Upper lobe of right lung (tissue), 1 donor: ENCODE data around the gene TMPRSS7. TPM values are rescaled to one million over a fixed set of nuclear protein-coding genes. Genes with fewer than 3 reads are reported as not detected.

Source experiments
- ATAC-seq: fragments of 200-7000 bp; cut with Tn5 transposase; one replicate; pipeline ENCODE4 v1.9.1; 2020; ENCODE audit warnings: mild to moderate bottlenecking, moderate library complexity
- DNase-seq: peaks from one replicate; pipeline ENCODE4 v3.0.0-alpha.2; 2020
- H3K27ac ChIP-seq: fragments of 200-600 bp; one replicate; pipeline ENCODE4 v1.8.0; 2022
- H3K27me3 ChIP-seq: fragments of 200-600 bp; one replicate; pipeline ENCODE4 v1.8.0; 2022; ENCODE audit warnings: mild to moderate bottlenecking
- H3K36me3 ChIP-seq: fragments of 200-600 bp; one replicate; pipeline ENCODE4 v1.8.0; 2022
- H3K4me1 ChIP-seq: fragments of 200-600 bp; one replicate; pipeline ENCODE4 v1.8.0; 2022
- H3K4me3 ChIP-seq: fragments of 200-600 bp; one replicate; pipeline ENCODE4 v1.8.0; 2022; ENCODE audit warnings: mild to moderate bottlenecking
- H3K9me3 ChIP-seq: fragments of 200-600 bp; one replicate; pipeline ENCODE4 v1.8.0; 2022
- intact Hi-C: fragments of 100-400 bp; cut with DNase I; formaldehyde crosslinking; loops from one replicate; pipeline ENCODE4 v1.11.0; 2022
- total RNA-seq: library from RNA; stranded (reverse); fragmentation: NEBNext Ultra II Directional; extraction: Animal tissue kit (Norgen Biotek cat#: 25700); gene quantifications from one replicate; pipeline ENCODE4 v1.2.1, GENCODE V29; 2021
- TF ChIP-seq, protein P1 (sequence below): fragments of 200-600 bp; IDR thresholded peaks from one replicate; pipeline ENCODE4 v1.8.0; 2022; ENCODE audit warnings: antibody characterized with exemption
- donor health status: DM: no; HTN: yes; CAD: no; lungs with severe emphysema.

TMPRSS7 gene
- total RNA-seq, 1 donor from 2014 or later = 0.20 TPM

DNA sequence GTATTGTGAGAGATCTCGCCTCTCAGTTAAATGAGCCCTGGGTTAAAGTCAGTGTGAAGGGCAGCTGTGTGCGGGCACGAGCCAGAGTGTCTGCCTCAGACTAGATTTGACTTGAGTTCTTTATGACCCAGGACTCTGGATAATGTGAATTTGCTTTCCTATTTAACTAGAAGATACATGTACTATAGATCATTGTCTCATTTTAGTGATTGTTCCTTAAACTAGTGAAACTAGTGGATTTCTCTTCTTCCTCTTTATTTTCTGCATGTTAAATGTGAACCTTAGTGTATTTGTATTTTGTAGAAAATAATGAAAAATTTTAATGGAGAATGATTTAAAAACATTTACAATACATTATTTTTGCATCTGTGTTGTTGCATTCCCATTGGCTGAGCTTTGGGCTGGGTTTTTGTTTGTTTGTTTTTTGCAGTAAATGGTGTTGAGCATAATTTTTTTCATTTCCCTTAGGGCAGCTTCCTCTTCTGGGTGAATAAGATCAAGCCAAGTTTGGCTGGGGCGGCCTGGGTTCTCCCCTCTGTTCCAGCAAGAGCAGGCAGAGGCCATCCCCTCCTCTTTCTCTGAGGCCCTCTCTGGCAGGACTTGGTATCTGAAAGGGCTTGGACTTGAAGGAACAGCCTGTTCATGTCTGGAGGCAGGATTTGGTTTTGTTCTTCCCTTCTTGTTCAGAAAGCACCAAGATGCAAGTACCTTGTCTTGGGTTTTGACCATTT lies 83.5 kb downstream of the TMPRSS7 start:
- no peak overlapping the region for H3K4me3 ChIP-seq
- intact Hi-C loops = no loop called here
- TF ChIP-seq, protein P1, sequence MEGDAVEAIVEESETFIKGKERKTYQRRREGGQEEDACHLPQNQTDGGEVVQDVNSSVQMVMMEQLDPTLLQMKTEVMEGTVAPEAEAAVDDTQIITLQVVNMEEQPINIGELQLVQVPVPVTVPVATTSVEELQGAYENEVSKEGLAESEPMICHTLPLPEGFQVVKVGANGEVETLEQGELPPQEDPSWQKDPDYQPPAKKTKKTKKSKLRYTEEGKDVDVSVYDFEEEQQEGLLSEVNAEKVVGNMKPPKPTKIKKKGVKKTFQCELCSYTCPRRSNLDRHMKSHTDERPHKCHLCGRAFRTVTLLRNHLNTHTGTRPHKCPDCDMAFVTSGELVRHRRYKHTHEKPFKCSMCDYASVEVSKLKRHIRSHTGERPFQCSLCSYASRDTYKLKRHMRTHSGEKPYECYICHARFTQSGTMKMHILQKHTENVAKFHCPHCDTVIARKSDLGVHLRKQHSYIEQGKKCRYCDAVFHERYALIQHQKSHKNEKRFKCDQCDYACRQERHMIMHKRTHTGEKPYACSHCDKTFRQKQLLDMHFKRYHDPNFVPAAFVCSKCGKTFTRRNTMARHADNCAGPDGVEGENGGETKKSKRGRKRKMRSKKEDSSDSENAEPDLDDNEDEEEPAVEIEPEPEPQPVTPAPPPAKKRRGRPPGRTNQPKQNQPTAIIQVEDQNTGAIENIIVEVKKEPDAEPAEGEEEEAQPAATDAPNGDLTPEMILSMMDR = no peak
- no peaks in the 10 kb centered on the region for H3K9me3 ChIP-seq
- H3K27ac ChIP-seq = no peak overlapping the region
- DNase-seq = no peak
- H3K4me1 ChIP-seq = no peaks in the 10 kb centered on the region
- H3K36me3 ChIP-seq = no peaks in the 10 kb centered on the region
- peak; percentile 45 for ATAC-seq
- no peaks in the 10 kb centered on the region for H3K27me3 ChIP-seq

DNA sequence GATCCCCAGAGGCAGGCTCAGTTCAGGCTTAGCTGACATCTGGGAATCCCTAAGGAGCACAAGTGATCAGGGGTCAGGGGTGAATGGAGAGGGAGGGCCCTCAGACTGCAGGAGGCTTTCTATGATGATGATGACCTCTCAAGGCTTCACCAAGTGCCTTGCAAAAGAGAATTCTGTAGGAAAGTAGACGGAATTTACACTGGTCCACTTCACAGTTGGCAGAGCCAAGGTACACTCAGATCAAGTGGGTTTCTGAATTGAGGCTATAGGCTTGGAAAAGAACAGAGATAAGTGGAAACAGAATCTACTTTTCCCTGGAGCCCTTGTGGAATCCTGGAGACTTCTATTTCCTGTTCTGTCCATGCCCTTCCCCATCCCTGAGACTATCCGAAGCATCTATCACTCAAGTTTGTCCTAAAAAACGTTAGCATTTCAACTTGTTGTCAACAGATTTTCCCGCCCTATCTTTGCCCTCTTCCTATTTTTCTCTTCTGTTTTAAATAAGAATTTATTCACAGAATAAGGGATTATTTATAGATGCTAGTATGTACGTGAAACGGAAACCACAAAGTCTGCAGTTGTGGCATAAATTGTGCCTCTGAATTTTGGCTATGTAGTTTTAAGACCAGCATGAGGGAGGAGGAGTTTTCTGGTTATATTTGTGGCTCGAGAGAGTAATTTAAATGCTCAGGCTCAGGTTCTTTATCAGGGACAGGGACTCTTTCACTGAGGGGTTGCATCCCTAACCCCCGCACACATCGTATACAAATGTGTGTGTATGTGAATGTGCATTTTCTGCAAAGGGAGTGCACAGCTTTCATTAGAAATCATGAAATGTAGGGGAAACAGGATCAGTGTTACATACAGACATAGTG lies 85.7 kb downstream of the TMPRSS7 start:
- DNase-seq = no peak
- no peaks in the 10 kb centered on the region for H3K4me1 ChIP-seq
- no peak overlapping the region for H3K4me3 ChIP-seq
- intact Hi-C loops = no loop called here
- no peaks in the 10 kb centered on the region for H3K36me3 ChIP-seq
- TF ChIP-seq, protein P1 = no peak
- H3K9me3 ChIP-seq = no peaks in the 10 kb centered on the region
- ATAC-seq = peak; percentile 52
- no peak overlapping the region for H3K27ac ChIP-seq
- no peaks in the 10 kb centered on the region for H3K27me3 ChIP-seq

DNA sequence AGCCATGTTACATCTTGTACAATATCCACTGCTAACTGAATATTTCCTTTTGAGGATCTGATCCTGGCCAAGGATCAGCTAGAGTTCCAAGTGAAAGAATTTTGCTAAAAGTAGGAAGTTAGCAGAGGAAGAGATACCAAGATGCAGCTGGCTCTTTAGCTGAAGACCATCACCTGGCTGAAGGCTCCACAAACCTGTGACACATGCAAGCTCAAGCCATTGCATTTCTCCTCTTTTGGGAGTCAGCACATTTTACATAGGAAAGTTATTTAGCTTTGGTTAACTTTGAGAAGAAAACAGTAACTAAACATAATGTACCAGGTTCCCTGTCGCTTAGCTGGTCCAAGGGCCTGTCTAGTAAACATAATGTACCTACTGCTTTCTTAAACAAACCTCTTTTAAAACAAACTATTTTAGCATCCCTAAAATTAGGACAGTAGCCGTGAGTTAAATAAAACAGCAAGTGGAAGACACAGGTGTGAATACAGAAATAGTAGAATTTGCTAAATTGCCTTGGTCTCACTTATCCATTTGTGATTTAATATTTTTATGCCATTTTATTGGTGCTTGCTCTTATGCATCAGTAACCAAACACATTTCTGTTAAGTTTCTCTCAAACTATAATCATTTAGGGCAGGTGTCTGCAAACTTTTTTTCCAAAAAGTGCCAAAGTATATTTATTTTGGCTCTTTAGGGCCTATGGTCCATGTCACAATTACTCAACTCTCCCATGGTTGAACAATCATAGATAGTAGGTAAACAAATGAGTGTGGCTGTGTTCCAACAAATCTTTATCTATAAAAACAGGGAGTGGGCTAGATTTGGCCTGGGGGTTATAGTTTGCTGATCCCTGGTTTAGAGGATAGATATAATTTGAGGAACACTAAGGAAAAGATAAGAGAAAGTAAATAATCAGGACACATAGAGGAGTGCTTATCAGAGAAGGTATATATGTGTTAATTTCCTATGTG lies 87.3 kb downstream of the TMPRSS7 start:
- TF ChIP-seq, protein P1 = no peak
- Histone ChIP-seq H3K9me3 (no peaks in the 10 kb centered on the region), H3K4me1 (no peaks in the 10 kb centered on the region), H3K27ac (no peak overlapping the region), H3K27me3 (no peaks in the 10 kb centered on the region), H3K36me3 (no peaks in the 10 kb centered on the region), H3K4me3 (no peak overlapping the region)
- ATAC-seq (no peak), DNase-seq (no peak)
- intact Hi-C loops = no loop called here

DNA sequence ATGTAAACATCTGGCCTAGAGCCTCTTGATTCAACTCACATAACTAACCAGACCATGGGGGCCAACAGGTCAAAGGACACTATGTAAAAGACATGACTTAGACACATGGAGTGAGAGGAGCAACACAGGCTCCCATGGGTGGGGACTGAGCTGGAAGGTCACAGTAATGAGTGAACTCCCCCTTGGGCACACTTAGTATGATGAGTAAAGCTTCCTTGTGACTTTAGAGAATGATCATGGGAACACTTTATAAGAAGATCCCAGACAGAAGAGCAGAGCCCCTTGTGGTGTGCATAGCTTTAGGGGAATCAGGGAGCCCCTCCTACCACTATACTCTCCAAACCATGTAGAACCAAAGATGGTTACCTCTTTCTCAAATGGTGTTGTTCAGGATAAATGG lies 88.3 kb downstream of the TMPRSS7 start:
- intact Hi-C loops = no loop called here

DNA sequence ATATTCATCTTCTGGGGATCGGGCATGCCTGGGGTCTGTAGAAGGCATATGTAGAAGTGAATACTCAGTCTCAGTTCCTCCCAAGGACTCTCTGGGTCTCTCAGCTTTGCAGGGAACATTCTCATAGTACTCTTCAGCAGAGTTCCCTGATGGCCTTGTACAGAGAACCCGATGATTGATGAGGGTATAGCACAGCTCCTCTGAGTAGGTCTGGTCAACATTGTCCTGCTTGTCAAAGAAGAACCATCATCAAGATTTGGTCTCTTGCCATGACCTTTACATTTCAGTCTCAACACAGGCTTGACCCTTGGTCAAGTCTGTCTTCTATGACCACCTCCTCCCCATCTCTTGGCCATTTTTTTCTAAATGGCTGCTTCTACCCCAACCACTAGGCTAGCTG lies 89.0 kb downstream of the TMPRSS7 start:
- TF ChIP-seq, protein P1 = no peak

More for the DNA sequence above, 88.3 kb downstream of the TMPRSS7 start:
- DNase-seq = no peak
- no peaks in the 10 kb centered on the region for H3K36me3 ChIP-seq
- H3K4me1 ChIP-seq = no peaks in the 10 kb centered on the region
- H3K9me3 ChIP-seq = no peaks in the 10 kb centered on the region
- no peak for ATAC-seq
- H3K27ac ChIP-seq = no peak overlapping the region
- TF ChIP-seq, protein P1 = no peak
- no peak overlapping the region for H3K4me3 ChIP-seq
- H3K27me3 ChIP-seq = no peaks in the 10 kb centered on the region

More for the DNA sequence above, 89.0 kb downstream of the TMPRSS7 start:
- no peaks in the 10 kb centered on the region for H3K36me3 ChIP-seq
- H3K4me1 ChIP-seq = no peaks in the 10 kb centered on the region
- ATAC-seq (no peak), DNase-seq (no peak)
- H3K27ac ChIP-seq = no peak overlapping the region
- H3K4me3 ChIP-seq = no peak overlapping the region
- no peaks in the 10 kb centered on the region for H3K27me3 ChIP-seq
- intact Hi-C loops = no loop called here
- no peaks in the 10 kb centered on the region for H3K9me3 ChIP-seq
